ENCODE data around the gene MYL3. TPM values are rescaled to one million over a fixed set of nuclear protein-coding genes. Genes with fewer than 3 reads are reported as not detected.

The MYL3 gene
- total RNA-seq, 1 donor from 2014 or later, result not detected

DNA sequence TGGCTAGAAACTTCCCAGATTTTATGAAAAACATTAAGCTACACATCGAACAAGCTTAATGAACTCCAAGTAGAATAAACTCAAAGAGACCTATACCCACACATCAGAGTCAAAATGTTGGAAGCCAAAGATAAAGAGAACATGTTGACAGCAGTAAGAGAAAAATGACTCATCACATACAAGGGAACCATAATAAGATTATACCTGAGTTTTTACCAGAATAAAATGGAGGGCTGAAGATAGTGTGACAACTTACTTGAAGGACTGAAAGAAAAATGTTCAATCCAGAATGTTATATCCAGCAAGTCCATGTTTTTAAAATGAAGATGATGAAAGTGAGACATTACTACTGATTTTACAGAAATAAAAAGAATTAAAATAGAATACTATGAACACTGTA lies 22.8 kb downstream of the MYL3 start:
- TF ChIP-seq, protein P1, sequence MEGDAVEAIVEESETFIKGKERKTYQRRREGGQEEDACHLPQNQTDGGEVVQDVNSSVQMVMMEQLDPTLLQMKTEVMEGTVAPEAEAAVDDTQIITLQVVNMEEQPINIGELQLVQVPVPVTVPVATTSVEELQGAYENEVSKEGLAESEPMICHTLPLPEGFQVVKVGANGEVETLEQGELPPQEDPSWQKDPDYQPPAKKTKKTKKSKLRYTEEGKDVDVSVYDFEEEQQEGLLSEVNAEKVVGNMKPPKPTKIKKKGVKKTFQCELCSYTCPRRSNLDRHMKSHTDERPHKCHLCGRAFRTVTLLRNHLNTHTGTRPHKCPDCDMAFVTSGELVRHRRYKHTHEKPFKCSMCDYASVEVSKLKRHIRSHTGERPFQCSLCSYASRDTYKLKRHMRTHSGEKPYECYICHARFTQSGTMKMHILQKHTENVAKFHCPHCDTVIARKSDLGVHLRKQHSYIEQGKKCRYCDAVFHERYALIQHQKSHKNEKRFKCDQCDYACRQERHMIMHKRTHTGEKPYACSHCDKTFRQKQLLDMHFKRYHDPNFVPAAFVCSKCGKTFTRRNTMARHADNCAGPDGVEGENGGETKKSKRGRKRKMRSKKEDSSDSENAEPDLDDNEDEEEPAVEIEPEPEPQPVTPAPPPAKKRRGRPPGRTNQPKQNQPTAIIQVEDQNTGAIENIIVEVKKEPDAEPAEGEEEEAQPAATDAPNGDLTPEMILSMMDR (IDR thresholded peaks at IDR 0.05; ENCODE audit: partially characterized antibody, unreplicated experiment), result no peak
- Mint-ChIP-seq H3K36me3 (ENCODE audit: unreplicated experiment) (peaks cover 16% of the 10 kb centered on the region), H3K4me1 (ENCODE audit: low read depth, unreplicated experiment) (no peaks in the 10 kb centered on the region), H3K27me3 (ENCODE audit: unreplicated experiment) (no peaks in the 10 kb centered on the region), H3K27ac (ENCODE audit: unreplicated experiment) (no peak overlapping the region), H3K9me3 (ENCODE audit: unreplicated experiment) (peaks cover 3% of the 10 kb centered on the region), H3K4me3 (ENCODE audit: unreplicated experiment) (no peak overlapping the region)
- no peak for DNase-seq

DNA sequence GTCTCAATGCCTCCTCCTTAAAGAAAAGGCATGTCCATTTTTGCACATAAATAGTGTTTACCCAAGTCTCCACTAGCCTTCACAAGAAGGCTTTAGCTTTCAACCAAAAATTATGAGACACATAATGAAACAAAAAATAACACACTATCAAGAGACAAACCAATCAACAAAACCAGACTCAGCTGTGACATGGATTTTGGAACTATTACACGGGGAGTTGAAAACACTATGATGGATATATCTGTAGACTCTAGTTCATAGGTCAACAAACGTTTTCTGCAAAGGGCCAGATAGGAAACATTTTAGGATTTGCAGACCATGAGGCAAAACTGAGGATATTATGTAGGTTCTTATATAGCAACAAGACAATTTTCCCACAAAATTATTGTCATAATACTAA lies 24.9 kb downstream of the MYL3 start:
- TF ChIP-seq, protein P1 (IDR thresholded peaks at IDR 0.05; ENCODE audit: partially characterized antibody, unreplicated experiment), result no peak
- no peak overlapping the region for H3K4me3 Mint-ChIP-seq (ENCODE audit: unreplicated experiment)
- peaks cover 3% of the 10 kb centered on the region for H3K9me3 Mint-ChIP-seq (ENCODE audit: unreplicated experiment)
- DNase-seq, result no peak
- H3K27ac Mint-ChIP-seq (ENCODE audit: unreplicated experiment), result no peak overlapping the region
- H3K27me3 Mint-ChIP-seq (ENCODE audit: unreplicated experiment), result no peaks in the 10 kb centered on the region
- H3K4me1 Mint-ChIP-seq (ENCODE audit: low read depth, unreplicated experiment), result no peaks in the 10 kb centered on the region
- H3K36me3 Mint-ChIP-seq (ENCODE audit: unreplicated experiment), result peaks cover 12% of the 10 kb centered on the region

DNA sequence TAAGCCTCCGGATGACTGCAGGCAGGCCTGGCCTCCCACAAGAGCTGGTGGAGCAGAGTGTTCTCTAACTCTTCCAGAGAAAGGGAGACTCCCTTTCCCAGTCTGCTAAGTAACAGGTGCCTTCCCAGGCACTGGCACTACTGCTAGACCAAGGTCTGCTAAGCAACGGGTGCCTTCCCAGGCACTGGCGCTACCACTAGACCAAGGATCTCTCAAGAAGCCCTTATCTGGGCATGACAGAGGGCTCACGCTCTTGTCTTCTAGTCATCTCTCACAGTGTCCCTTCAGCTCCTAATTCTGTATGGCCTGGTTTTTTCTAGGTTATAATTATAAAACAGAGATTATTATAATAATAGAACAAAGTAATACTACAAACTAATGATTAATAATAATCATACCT lies 27.8 kb downstream of the MYL3 start:
- H3K36me3 Mint-ChIP-seq (ENCODE audit: unreplicated experiment), result peaks cover 15% of the 10 kb centered on the region
- H3K27me3 Mint-ChIP-seq (ENCODE audit: unreplicated experiment), result no peaks in the 10 kb centered on the region
- no peak overlapping the region for H3K4me3 Mint-ChIP-seq (ENCODE audit: unreplicated experiment)
- TF ChIP-seq, protein P1 (IDR thresholded peaks at IDR 0.05; ENCODE audit: partially characterized antibody, unreplicated experiment), result no peak
- H3K4me1 Mint-ChIP-seq (ENCODE audit: low read depth, unreplicated experiment), result no peaks in the 10 kb centered on the region
- peaks cover 8% of the 10 kb centered on the region for H3K9me3 Mint-ChIP-seq (ENCODE audit: unreplicated experiment)
- no peak overlapping the region for H3K27ac Mint-ChIP-seq (ENCODE audit: unreplicated experiment)
- no peak for DNase-seq

DNA sequence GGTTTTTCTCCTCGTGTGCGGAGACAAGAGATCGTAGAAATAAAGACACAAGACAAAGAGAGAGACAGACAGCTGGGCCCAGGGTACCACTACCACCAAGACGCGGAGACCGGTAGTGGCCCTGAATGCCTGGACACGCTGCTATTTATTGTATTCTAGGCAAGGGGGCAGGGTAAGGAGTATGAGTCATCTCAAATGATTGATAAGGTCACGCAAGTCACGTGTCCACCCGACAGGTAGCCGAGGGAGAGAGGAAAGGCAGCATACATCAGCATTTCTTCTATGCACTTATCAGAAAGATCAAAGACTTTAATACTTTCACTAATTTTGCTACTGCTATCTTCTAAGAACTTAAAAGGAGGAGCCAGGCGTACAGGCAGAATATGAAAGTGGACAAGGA lies 28.2 kb downstream of the MYL3 start:
- Mint-ChIP-seq H3K9me3 (ENCODE audit: unreplicated experiment) (peaks cover 8% of the 10 kb centered on the region), H3K27me3 (ENCODE audit: unreplicated experiment) (peaks cover 2% of the 10 kb centered on the region)
- DNase-seq, result no peak

More for the DNA sequence above, 28.2 kb downstream of the MYL3 start:
- TF ChIP-seq, protein P1 (IDR thresholded peaks at IDR 0.05; ENCODE audit: partially characterized antibody, unreplicated experiment), result no peak
- no peak overlapping the region for H3K27ac Mint-ChIP-seq (ENCODE audit: unreplicated experiment)
- peaks cover 15% of the 10 kb centered on the region for H3K36me3 Mint-ChIP-seq (ENCODE audit: unreplicated experiment)
- no peaks in the 10 kb centered on the region for H3K4me1 Mint-ChIP-seq (ENCODE audit: low read depth, unreplicated experiment)
- no peak overlapping the region for H3K4me3 Mint-ChIP-seq (ENCODE audit: unreplicated experiment)

Data from glutamatergic neuron (in vitro differentiated cells).